Left lung (tissue), 10 donors: ENCODE results near the gene CYP4F22. TPM values are rescaled to one million over a fixed set of nuclear protein-coding genes. Genes with fewer than 3 reads are reported as not detected.
"Not testable (repeated sequence)": the region's sequence is repeated elsewhere in the genome, so short reads cannot be mapped to it uniquely, and the experiment has no call there.

Experiments used
- ATAC-seq: fragments of 200-7000 bp; cut with Tn5 transposase; one replicate; pipeline ENCODE4 v1.9.1; 2020; ENCODE audit warnings: moderate library complexity
- DNase-seq, 4 donors: peaks; one replicate each; pipeline ENCODE4 v3.0.0-alpha.2; 2013 to 2020
- H3K27ac ChIP-seq, 2 donors: fragments of 200-600 bp; sonication (generic) in 1 of 2; one replicate each; pipeline versions ENCODE4 v1.5.0 to v1.8.0; 2020 to 2021
- H3K27me3 ChIP-seq, 2 donors: fragments of 200-600 bp; sonication (generic) in 1 of 2; one replicate each; pipeline versions ENCODE4 v1.5.0 to v1.8.0; 2020 to 2021
- H3K36me3 ChIP-seq, 2 donors: fragments of 200-600 bp; sonication (generic) in 1 of 2; one replicate each; pipeline versions ENCODE4 v1.5.0 to v1.8.0; 2020 to 2021
- H3K4me1 ChIP-seq, 2 donors: fragments of 200-600 bp; one replicate each; pipeline ENCODE4 v1.8.0; 2021
- H3K4me3 ChIP-seq, 2 donors: fragments of 200-600 bp; sonication (generic) in 1 of 2; one replicate each; pipeline versions ENCODE4 v1.5.0 to v1.8.0; 2020 to 2021; ENCODE audit warnings: mild to moderate bottlenecking in 1 of 2
- H3K9me3 ChIP-seq, 2 donors: fragments of 200-600 bp; sonication (generic) in 1 of 2; one replicate each; pipeline versions ENCODE4 v1.5.0 to v1.8.0; 2020 to 2021
- intact Hi-C, 2 donors: fragments of 100-400 bp; cut with DNase I; formaldehyde crosslinking; loops; one replicate each; pipeline versions ENCODE4 v1.11.2 to v1.14.2; 2022
- polyA plus RNA-seq, 6 donors: library from polyadenylated mRNA; unstranded; fragments of 120-200 nt; gene quantifications; one replicate each; pipeline ENCODE4 v1.2.1, GENCODE V29; 2013; ENCODE audit not compliant: insufficient read length in 6 of 6
- total RNA-seq, 2 donors: library from RNA; stranded (reverse); fragmentation: NEBNext Ultra II Directional; extraction: Animal tissue kit (Norgen Biotek cat#: 25700); gene quantifications; one replicate each; pipeline ENCODE4 v1.2.1, GENCODE V29; 2021
- TF ChIP-seq, protein P1 (sequence below), 2 donors: fragments of 200-600 bp; sonication (generic) in 1 of 2; IDR thresholded peaks; one replicate each; pipeline versions ENCODE4 v1.5.0 to v1.8.0; 2021; ENCODE audit warnings: antibody characterized with exemption in 2 of 2
- donor health status: DM: no; HTN: yes; CAD: no.
- donor health status: DM: no; HTN: no; CAD: no.

Gene CYP4F22
- total and polyA plus RNA-seq, 8 donors: 0.07 to 0.15 TPM; not detected in 6

DNA sequence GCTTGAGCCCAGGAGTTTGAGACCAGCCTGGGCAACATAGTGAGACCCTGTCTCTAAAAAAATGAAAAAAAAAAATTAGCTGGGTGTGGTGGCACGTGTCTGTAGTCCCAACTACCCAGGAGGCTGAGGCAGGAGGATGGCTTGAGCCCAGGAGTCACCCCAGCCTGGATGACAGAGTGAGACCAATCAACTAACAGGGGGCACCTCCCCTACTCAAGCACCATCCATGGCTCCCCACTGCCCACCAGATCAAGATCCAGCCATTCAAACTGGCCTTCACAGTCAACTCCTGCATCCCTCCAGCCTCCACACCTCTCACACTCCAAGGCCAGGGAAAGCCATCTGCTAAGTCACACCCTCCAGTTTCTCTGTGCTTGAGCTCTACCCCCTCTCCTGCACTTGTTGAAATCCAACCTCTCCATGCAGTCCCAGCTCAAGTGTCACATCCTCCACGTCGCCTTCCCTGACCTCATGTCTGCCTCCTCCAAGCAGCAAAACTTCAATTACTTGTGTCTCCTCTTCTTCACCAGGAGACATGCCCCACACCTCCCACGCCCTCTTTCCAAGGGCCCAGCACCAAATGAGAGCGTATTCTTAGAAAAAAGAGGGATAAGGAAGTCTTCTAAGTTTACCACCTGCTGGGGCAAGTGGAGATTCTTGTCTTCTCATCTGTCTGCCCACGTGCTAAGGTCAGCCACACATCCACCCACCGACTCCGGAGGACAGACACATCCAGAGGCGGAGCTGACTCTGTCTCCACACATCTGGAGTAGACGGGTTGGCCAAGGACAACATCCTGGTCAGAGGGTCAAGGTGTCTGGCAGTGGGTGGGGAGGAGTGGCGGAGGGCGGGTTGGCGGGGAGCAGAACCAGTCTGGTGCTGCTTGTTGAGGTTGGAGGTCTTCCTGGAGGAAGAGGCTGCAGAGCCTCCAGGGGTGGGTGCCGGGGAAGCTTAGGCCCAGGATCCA, 974 bp upstream of the CYP4F22 start:
- no peak for DNase-seq
- no peak for ATAC-seq
- peaks cover 0 to 4% of the 10 kb centered on the region in 2 donors for H3K4me1 ChIP-seq
- TF ChIP-seq, protein P1, sequence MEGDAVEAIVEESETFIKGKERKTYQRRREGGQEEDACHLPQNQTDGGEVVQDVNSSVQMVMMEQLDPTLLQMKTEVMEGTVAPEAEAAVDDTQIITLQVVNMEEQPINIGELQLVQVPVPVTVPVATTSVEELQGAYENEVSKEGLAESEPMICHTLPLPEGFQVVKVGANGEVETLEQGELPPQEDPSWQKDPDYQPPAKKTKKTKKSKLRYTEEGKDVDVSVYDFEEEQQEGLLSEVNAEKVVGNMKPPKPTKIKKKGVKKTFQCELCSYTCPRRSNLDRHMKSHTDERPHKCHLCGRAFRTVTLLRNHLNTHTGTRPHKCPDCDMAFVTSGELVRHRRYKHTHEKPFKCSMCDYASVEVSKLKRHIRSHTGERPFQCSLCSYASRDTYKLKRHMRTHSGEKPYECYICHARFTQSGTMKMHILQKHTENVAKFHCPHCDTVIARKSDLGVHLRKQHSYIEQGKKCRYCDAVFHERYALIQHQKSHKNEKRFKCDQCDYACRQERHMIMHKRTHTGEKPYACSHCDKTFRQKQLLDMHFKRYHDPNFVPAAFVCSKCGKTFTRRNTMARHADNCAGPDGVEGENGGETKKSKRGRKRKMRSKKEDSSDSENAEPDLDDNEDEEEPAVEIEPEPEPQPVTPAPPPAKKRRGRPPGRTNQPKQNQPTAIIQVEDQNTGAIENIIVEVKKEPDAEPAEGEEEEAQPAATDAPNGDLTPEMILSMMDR (IDR thresholded peaks at IDR 0.05): no peak
- H3K27me3 ChIP-seq: peaks cover 17 to 90% of the 10 kb centered on the region in 2 donors
- intact Hi-C loops: no loop called here
- no peak overlapping the region for H3K4me3 ChIP-seq
- H3K9me3 ChIP-seq: no peaks in the 10 kb centered on the region
- no peaks in the 10 kb centered on the region for H3K36me3 ChIP-seq
- H3K27ac ChIP-seq: no peak overlapping the region

DNA sequence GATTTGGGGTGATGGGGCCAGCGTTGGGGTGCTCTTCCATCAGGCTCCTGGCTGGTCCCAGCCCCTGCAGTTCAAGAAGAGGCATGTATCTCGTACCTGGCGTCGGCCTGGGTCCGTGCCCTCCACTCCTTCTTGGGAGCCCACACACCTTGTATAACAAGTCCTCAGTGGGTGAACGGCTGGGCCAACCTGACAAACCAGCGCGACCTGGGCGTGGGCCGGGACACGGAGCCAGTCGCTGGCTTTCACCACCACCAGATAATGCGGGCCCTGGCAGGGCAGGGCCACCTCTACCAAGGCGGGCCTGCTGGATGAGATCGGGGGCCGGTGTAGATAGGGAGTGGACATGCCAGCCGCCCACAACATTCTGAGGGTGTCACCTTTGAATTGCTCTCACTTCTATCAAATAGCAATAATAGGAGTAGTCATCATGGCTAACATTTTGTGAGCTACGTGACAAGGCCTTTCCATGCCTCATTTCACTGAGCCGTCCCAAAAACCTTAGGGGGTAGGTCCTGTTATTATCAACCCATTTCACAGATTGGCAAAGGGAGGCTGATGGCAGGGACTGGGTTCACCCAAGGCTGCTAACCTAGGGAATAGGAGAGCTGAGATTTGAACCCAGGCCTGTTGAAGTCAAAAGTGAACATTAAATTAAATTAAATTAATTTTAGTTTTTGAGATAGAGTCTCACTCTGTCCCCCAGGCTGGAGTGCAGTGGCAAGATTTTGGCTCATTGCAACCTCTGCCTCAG, 3.5 kb downstream of the CYP4F22 start:
- TF ChIP-seq, protein P1 (IDR thresholded peaks at IDR 0.05): no peak
- intact Hi-C loops: no loop called here
- ATAC-seq: no peak

DNA sequence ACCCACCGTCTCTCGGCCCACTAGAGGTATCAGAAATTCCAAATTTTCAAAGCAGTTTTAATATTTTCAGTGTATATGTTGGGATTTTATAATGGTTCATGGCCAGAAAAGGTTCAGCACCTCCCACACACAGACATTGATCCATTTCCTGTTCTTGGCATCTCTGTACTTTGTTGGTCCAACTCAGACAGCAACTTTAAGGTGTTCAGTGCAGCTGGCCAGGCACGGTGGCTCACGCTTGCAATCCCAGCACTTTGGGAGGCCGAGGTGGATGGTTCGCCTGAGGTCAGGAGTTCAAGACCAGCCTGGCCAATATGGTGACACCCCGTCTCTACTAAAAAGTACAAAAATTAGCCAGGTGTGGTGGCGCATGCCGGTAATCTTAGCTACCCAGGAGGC, 6.9 kb downstream of the CYP4F22 start:
- H3K4me1 ChIP-seq, H3K36me3 ChIP-seq, H3K4me3 ChIP-seq, ATAC-seq, intact Hi-C loops, DNase-seq: not testable (repeated sequence)
- peaks cover 0 to 18% of the 10 kb centered on the region in 2 donors for H3K9me3 ChIP-seq
- H3K27me3 ChIP-seq: peaks cover 0 to 35% of the 10 kb centered on the region in 2 donors
- H3K27ac ChIP-seq: peak overlapping the region in 1 of 2 donors; percentile 53

More for the DNA sequence above, 3.5 kb downstream of the CYP4F22 start:
- H3K4me1 ChIP-seq: peaks cover 0 to 12% of the 10 kb centered on the region in 2 donors
- H3K4me3 ChIP-seq: no peak overlapping the region
- no peak for DNase-seq
- no peaks in the 10 kb centered on the region for H3K36me3 ChIP-seq
- peaks cover 17 to 51% of the 10 kb centered on the region in 2 donors for H3K27me3 ChIP-seq
- H3K27ac ChIP-seq: no peak overlapping the region
- peaks cover 0 to 10% of the 10 kb centered on the region in 2 donors for H3K9me3 ChIP-seq

DNA sequence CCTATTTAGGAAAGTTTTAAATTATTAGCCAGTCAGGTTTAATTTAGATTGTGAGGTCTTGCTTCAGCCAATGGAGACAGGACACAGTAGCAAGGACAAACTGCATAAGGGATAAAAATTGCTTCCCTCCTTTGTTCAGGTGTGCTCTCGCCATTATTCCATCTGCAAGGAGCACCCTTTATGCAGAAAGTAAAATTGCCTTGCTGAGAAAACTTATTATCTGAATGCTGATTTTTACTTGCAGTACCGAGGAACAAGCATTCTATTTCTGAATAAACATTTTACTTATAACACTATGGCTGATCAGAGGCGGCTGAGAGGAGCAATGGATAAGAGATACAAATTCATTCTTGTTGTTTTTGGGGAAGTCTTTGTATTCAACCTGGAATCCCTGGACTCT, 8.0 kb downstream of the CYP4F22 start:
- Histone ChIP-seq H3K4me3 (no peak overlapping the region), H3K27me3 (peaks cover 0 to 24% of the 10 kb centered on the region in 2 donors), H3K4me1 (peaks cover 0 to 8% of the 10 kb centered on the region in 2 donors), H3K9me3 (peaks cover 0 to 18% of the 10 kb centered on the region in 2 donors), H3K27ac (no peak overlapping the region), H3K36me3 (no peaks in the 10 kb centered on the region)
- ATAC-seq (no peak), DNase-seq (no peak)
- intact Hi-C loops: no loop called here
- TF ChIP-seq, protein P1 (IDR thresholded peaks at IDR 0.05): no peak

DNA sequence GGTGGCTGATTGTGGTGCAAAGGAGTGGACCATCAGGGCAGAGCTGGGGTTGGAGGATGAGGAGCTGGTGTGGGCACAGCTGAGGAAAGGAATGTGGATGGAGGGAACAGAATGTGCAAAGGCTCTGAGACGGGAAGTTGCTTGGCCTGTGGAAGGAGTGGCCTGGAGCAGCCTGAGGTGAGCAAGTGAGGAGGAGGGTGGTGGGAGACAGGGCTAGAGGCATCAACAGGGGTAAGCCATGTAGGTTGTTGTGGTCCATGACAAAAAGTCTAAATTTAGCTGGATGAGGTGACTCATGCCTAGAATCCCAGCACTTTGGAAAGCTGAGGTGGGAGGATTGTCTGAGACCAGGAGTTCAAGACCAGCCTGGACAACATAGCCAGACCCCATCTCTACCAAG, 9.5 kb downstream of the CYP4F22 start:
- H3K9me3 ChIP-seq: peaks cover 0 to 18% of the 10 kb centered on the region in 2 donors
- H3K4me1 ChIP-seq: peaks cover 0 to 8% of the 10 kb centered on the region in 2 donors
- H3K4me3 ChIP-seq: no peak overlapping the region
- DNase-seq: no peak
- intact Hi-C loops: no loop called here
- no peaks in the 10 kb centered on the region for H3K36me3 ChIP-seq
- H3K27ac ChIP-seq: no peak overlapping the region
- TF ChIP-seq, protein P1 (IDR thresholded peaks at IDR 0.05): no peak
- no peak for ATAC-seq
- peaks cover 0 to 18% of the 10 kb centered on the region in 2 donors for H3K27me3 ChIP-seq
